ENCODE results near the gene HMG20B.

Gene HMG20B

DNA sequence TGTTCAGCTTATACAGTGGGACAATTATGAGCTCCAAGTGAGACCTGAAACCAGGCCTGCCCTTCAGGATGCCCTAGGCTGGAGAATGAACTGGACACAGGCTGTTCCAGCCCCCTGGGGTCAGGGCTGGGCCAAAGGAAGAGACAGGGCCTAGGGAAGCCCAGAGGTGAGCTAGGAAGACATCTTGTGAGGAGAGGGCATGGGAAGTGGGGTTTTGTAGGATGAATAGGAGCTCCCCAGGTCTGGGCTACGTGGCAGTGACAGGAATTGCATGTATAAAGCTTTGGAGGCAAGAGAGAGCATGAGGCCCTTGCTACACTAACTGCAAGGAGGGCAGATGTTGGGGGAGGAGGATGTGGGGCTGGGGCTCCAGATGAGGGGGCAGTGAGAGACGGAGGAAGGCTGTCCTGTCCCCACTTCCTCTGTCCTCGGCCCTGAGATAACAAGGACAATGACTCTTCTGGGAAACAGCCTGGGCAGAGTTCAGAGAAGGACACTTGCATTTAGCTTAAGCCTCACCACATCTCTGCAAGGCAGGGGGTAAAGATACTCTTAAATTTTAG is 35.4 kb downstream of the HMG20B start:
- DNase-seq, result no peak

- no peak for DNase-seq
Observed at GRCh38 chr19:3608750-3609322, 36.1 kb downstream of the HMG20B start.

GRCh38 chr19:3609779-3610719 is 37.3 kb downstream of the HMG20B start:
- DNase-seq, result no peak

DNA sequence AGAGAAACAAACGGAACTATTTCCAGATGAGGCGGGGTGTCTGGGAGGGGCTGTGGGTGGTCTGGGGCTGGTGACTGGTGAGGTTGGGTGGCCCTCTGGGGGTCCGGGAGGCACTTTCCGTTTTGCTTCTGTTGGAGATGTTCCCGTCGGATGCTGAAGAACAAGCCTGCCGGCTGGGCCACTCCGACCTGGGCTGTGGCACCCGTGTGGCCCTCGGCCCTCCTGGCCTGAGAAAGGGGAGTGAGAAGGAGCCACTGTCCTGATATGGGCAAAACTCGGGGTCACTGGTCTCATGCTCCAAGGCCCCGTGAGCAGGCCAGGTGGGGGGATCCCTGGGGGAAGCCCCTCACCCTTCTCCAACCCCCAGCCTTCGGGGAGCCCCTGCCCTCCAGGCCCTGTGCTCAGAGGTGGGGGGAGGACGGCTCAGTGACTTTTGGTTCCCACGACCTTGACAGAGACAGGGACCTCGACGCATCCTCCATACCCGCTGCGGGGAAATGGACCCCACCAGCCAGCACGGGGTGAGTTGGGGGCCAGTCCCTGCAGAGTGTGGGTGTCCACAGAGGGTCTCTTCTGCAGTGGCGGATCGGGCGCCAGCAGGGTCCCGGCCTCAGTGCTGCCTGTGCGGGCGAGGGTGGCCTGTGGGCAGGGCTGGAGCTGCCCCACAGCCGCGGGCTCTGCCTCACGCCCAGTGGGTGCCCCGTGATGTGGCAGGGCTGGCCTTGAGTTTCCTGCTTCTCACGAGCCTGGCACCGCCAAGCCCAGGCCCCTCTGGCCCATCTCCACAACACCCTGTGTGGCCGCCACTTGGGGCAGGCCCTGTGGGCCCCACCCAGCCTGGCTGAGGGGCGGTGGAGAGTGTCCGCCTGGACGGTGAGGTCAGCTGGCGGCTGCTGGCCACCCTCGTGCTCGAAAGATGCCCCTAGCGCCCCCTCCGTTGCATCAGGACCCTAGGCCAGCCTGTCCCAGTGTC is 38.3 kb downstream of the HMG20B start:
- no peak for DNase-seq

DNA sequence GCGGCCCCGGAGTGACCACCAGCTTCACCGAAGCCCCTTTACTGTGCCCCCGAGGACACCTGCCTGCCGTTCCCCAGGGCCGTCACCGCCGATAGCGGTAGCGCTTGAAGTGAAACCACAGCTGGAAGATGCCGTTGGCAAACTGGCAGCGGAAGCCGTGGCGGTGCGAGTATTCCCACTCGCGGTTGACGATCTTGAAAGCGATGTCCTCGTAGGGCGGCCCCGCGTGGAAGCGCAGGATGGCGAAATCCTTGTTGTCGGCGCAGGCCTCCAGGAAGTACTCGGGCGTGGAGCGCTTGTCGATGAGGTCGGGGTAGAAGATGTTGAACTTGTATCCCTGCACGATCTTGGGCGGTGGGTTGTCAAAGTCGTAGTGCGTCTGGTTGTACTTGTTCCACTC is 39.1 kb downstream of the HMG20B start:
- DNase-seq, result no peak

GRCh38 chr19:3612330-3612729 is 39.6 kb downstream of the HMG20B start:
- DNase-seq, result no peak

DNA sequence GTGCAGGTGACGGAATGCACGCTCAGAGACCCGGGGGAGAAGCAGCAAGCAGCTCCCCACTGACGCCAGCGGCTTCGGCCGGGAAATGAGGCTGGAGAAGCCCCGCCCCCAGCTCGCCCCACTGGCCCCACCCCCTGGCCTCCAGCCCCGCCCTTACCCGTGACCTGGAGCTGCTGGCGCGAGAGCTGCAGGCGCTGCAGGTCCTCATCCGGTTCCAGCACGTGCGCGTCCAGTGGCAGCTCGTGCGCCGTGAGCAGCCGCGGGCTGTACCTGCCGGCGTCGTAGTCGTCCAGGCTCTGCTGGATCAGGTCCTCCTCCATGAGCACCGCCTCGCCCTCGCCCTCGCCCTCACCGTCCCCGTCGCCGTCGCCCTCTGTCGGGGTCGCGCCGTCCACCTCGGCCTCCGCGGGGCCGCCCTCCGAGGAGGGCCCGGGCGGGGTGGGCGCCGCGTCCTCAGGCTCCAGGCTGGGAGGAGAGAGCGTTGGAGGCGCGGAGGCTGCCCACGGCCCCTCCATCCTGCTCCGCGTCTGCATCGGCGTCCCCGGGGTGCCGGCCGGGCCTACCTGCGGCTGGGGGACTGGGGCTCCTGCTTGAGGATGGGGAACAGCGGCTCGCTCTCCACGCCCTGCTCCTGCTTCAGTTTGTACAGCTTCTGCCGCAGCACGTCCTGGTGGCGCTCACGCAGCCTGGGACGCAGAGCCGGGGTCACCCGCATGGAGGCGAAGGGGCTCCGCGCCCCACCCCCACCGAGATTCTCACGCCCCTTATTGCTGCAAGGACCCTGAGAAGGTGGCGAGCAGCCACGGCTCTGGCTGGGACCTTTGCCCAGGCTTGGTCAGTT is 40.4 kb downstream of the HMG20B start:
- DNase-seq, result no peak

GRCh38 chr19:3613818-3614661 is 41.3 kb downstream of the HMG20B start:
- DNase-seq, result no peak

- DNase-seq, result no peak
Observed at GRCh38 chr19:3614858-3615505, 42.2 kb downstream of the HMG20B start.

- DNase-seq, result no peak
Observed at GRCh38 chr19:3615524-3616135, 42.9 kb downstream of the HMG20B start.

DNA sequence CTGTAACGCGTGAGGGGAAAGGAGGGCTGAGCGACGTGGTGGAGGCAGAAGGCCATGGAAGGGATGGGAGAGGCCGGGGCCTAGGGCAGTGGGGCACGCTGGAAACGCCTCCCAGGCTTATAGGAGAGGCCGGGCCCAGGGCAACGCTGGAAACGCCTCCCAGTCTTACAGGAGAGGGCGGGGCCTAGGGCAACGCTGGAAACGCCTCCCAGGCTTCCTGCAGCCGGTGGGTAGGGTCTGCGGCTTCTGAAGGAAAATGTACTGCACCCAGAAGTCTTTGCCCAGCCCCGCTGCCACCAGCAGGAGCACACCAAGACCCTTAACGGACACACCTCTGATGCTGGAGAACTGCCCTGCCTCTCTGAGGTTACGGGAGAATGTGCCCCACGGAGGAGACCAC is 44.7 kb downstream of the HMG20B start:
- no peak for DNase-seq

GRCh38 chr19:3618144-3618810 is 45.5 kb downstream of the HMG20B start:
- DNase-seq, result no peak

DNA sequence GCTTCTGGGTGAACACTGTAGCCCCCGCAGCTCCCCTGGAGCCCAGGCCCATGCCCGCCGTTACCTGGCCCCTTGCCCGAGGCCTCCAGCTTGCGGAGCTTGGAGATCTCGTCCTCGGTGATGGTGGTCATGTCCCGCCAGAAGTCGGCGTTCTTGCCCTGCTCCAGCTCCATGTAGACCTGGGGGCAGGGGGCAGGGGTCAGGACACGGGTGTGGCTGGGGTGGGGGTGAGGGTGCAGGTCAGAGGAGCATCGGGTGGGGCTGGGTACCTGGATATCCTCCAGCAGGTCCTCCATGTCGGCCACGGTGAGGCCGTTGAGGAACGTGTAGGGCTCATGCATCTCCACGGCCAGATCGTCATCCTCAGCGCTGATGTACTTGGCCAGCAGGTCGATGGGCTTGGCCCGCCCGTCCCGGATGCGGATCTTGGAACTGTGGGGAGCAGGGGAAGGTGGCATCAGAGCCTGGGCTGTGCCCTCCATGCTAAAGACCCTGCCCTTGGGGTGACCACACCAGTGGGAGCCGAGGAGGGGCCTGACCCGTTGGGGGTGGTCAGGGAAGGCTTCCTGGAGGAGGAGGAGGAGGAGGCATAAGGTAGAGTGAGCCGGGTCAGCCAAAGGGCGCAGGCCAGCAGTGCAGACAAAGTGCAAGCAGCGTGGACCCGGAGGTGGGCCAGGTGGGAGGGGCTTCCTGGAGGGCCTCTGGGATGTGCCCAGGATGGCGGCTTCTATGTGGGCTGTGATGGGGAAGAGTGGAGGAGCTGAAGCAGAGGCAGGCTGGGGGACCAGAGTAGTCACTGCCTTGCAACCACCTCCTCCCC is 46.3 kb downstream of the HMG20B start:
- no peak for DNase-seq

- DNase-seq, result no peak
Observed at GRCh38 chr19:3619631-3620012, 46.9 kb downstream of the HMG20B start.

DNA sequence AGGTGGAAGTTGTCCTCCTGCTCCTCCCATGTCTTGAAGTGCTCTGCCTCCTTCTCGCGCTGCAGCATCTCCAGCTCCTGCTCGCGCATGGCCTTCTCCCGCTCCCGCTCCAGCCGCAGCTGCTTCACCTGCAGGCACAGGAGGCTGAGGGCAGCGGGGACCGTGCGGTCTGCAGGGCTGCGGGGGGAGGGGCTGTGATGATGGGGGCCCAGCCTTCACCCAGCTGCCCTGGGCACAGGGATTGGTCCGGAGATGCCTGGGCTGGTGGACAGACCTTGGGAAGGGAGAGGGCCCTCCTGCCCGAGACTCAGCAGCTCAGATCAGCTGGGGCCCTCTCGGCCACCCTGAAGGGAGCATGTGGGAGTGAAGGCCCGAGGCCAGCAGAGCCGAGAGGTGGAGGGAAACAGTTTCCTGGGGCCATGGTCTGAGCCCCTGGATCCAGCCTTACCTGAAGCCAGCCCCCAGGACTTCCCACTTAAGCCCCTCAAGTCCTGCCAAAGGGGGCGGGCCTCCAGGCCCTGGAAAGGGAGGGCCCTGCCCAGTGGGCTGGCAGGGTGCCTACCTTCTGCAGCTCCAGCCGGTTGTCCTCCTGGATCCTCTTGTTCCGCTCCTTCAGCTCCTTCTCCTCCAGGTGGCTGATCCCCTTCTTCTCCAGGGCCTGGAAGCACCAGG is 47.5 kb downstream of the HMG20B start:
- DNase-seq, result no peak

GRCh38 chr19:3620817-3621547 is 48.2 kb downstream of the HMG20B start:
- no peak for DNase-seq

DNA sequence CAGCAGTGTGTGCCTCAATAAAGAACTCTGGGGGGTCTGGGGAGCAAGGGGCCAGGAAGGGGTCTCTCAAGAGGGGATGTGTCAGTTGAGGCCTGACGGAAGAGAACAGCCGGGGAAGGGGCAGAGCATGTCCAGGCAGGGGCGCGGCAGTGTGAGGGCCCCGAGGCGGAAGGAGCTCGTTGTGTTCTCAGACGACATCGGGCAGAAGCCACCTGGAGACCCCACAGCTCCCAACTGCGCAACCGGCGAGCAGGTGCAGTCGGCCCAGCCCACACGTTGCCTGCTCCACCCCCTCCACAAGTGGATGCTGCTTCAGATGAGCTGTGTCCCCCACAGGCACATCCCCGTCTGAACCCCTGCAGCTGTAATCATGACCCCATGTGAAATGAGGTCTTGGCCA is 48.9 kb downstream of the HMG20B start:
- DNase-seq, result no peak
